C1 segment of cervical spinal cord (tissue), 14 donors: ENCODE results near the gene MYO16.
A peak's percentile ranks its signal among the peaks of the same experiment; 100 is the strongest.

Source experiments
- DNase-seq, 14 donors: peaks; one replicate each; lab custom pipeline; 2025; lab: John Stamatoyannopoulos, UW

The MYO16 gene

DNA sequence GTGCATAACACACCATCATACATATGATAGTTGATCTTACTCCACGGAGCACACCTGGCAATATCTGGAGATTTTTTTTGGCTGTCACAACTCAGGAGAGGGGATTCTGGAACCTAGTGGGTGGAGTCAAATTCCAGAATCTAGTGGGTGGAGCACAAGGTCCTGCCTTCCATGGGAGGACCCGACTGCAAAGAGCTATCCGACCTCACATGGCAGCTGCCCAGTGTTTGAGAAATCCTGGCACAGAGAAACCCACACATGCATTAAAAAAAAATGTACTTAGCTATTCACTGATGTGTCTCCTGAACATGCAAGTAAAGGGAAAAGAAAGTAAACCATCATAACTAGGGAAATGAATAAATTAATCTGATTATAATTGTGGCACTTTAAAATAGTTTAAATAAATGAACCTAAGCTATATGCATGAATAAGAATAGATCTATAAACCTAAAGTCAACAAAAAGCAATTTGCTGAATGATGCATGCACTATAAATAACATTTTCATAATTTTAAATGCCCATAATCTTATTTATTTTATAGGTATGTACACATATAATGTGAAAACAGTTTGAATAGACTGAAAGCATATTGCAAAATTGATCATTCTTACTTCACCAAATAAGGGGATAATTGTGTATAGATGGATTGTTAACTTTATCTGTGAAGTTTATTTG, 300.3 kb downstream of the MYO16 start:
- no peak for DNase-seq

DNA sequence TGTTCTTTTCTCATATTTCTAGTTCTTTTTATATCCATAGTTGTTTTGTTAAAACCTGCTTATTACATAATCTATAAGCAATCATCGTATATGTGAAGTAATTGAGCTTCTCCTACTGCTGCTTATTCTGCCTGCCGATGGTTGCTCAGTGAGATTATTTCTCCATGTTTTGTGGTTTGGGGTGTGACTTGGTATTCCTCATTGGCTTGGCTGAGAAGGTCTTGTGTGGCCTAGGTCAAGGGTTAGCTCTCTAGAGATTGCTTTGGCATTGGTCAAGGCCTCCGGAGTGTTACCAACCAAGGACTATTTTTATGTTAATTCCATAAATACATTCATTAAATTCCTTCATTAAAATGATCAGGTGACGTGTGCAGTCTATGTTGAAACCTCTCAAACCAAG, 302.8 kb downstream of the MYO16 start:
- DNase-seq, result no peak

DNA sequence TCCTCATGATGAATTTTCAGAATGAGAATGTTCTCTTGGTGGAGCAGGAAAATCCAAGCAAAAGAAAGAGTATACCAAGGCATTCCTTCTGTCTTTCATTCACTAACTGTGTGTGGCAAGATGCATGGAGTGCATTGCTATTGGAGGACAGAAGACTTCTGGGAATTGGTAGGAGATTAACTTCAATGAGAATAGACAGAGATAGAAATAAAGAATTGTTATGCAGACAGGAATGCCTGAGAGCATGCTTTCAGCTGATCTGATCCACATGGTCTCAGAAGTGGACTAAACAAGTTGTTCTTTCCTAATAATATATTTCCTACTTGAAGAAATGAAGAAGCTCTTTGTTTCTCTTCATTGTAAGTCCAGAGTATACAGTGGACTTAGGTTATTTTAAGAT, 303.6 kb downstream of the MYO16 start:
- DNase-seq, result no peak

DNA sequence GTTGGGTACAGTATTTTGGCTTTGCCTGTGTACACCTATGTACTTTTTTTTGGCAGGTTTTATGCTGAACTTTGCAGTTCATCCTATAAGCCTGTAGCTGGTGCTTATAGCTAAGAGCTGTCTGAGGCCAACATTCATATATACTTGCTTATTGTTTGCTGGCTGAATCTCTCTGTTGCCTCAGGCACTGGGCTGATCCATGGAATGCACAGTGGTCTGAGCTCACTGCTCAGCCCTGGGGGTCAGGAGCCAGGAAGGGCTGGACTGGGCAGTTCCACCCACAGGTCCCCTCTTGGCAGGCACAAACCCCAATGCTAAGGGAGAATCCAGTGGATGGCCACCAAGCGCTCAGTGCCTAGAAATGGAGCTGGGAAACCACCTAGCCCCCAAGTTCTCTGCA, 308.7 kb downstream of the MYO16 start:
- no peak for DNase-seq

DNA sequence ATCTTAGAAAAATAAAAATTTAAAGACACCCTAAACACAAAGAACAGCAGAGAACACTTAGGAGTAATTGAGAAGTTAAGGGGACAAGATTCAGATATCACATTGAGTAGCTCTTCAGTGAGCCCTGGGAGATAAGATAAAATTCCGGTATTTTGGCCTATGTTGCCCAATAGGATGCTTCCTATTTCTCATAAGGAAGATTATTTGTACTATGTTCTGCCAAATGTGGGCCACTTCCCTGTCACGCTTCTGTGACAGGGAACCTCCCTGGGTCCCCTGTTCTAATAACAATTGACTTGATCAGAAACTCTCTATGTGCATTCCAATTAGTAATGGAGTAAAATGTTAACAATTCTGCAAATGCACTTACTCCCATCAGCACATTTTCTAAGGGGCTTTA, 310.7 kb downstream of the MYO16 start:
- DNase-seq, result no peak

DNA sequence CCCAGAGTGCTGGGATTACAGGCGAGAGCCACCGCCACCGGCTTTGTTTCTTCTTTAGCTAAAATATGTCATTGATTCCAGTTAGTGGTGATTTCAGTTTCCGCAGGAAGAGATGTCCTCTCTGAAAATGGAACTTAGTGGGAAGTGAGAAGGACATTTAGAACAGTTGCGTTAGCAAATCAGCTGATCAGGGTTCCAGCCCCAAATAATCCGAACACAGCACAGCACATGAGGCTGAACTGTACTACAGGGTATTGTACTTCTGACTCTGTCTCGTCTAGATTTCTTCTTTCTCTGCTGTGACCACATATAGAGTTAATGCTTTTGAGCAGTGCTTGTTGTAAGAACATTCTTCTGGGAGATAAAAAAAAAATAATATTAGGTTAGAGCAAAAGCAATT, 314.4 kb downstream of the MYO16 start:
- no peak for DNase-seq

DNA sequence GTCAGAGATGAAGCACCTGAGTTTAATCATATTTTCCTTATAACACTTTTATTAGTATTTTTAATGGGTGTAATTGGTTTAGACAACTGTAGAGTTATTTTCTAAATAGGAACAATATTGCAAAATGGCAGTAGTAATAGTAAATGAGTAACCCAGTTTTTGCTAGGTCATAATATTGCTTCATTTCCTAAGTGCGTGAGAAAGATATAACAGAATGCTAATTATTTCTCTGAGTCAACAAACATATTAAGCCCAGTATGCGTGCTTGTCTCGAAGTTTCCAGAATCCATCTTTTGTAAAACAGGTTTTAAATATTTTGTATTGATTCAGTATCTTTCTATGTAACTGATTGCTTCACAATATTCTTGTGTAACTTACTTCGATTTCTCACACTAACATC, 315.3 kb downstream of the MYO16 start:
- DNase-seq, result no peak

DNA sequence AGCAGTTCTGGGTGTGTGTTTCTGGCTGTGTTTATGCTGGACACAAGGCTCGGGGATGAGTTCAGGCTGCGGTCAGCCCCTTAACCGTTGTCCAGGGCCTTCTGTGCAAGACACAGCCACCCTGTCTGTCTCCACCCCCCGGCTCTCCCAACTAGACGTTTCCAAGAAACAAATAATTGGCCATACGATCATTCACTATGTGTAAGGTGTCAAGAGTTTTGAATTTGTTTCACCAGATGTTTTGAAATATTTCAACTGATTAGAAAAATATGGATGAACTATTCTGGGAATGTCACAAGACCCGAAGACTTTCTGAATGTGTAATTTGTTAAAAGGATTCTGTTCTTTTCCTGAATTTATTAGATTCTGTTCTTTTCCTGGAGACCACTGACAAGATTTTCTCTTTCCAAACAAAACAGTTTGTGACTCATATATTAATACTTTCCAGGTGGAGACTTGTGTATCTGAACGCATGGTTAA, 318.2 kb downstream of the MYO16 start:
- no peak for DNase-seq

DNA sequence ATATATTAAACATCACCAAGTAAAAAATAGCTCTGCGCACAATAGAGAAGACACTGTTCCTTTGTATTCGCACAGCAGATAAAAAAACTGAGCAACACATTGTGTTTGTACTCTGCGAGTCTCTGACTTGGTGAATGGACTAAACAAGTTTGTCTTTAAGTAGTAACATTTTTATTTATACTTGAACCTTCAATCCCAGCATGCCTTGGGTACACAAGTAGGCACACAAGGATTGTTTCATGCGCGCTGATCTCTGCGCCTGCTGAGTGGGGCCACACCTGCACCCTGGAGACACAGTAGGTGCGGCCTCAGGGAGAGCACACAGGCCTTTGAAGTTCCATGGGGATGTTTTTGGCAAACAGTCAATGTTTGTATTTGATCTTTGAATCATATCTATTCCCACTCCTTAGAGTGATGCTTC, 318.9 kb downstream of the MYO16 start:
- DNase-seq, result no peak

DNA sequence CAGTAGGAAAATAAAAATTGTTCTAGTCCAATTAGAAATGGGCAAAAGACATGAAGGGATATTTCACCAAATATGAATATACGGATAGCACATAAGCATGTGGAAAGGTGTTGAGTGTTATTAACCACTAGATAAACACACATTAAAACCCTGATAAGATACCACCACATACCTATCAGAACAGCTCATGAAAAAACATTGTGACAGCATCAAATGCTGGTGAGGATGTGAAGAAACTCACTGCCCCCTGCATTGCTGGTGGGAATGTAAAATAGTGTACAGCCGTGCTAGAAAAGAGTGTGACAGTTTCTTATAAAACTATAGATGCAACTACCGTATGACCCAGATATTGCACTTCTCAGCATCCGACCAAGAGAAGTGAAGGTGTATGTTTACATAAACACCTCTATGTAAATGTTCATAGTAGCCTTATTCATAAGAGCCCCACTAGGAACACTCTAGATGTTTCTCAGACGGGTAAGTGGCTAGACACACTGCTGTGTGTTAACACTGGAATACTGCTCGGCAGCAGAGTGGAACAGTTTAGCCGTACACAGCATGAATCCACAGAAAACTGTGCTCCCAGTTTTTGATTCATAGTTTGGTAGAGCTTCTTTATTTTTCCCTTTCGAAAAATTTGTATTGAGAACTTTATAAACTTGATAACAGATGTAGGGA, 321.1 kb downstream of the MYO16 start:
- DNase-seq, result no peak

DNA sequence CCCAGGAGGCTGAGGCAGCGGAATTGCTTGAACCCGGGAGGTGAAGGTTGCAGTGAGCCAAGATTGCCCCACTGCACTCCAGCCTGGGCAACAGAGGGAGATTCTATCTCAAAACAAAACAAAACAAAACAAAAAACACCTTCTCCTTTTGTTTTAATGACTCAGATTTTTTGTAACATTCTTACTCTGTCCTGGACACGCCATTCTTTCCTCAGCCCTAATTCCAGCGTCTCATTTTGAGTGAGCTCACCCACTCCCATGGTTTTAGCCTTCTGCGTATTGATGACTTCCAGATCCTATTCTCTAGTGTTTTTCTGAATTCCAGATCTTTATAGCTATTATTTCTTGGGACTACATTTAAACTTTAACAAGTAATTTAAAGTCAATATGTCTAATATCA, 326.3 kb downstream of the MYO16 start:
- DNase-seq, result no peak

DNA sequence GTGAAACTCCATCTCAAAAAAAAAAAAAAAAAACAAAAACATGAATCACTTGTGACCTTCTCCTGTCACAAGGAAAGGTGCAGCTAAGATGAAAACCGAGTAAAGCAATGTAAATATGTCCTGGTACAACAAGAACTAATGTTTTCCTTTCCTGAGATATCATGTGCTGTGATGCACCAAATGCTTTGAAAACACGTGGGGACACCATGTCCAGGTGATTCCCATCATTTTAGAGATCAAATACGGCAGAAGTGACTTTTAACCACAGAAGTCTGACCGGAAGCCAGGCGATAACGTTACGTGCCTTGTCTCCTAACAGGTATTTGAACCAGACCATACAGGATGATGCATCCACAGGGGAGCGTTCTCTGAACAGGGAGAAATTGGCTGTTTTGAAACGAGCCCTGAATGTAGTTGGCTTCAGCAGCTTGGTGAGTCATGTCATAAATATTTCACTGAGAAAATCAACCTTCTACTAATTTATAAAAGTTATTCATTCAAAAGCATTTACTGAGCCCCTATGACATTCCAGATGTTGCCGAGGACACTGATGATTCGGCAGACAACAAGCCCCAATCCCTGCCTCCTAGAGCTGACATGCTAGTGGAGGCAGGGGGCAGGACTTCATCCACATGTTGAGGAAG, 328.1 kb downstream of the MYO16 start:
- no peak for DNase-seq

DNA sequence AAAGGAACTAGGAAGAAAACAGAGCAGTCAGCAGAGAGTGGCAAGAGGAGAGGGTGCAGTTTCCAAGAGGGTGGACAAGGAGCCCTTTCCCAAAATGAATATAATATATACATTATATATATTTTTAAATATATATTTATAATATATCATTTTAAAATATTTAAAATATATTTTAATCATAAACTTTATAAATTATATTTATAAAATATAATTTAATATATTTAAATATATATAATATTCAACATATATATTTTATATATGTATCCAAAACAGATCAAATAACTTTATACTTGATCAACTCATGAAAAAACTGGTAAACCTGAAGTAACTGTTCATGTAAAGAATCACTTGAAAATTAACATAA, 328.6 kb downstream of the MYO16 start:
- DNase-seq, result no peak

DNA sequence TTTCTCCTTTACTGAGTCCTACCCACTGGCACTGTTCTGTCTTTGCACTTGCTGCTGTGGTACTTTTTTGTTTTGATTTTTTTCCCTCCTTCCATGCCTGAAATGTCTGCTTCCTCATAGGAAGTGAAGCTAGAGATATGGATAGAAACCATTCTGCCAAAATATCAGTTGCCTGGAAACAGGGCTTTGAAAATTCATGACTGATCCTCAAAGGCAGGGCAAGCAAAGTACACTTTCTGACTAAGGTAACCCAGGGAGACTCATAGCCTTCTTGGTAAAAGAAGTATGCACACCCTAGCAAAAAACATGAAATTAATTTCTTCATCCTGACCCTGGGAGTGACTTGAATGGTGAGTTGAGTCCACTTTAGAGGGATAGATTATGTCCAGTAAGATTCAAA, 329.8 kb downstream of the MYO16 start:
- DNase-seq, result no peak

DNA sequence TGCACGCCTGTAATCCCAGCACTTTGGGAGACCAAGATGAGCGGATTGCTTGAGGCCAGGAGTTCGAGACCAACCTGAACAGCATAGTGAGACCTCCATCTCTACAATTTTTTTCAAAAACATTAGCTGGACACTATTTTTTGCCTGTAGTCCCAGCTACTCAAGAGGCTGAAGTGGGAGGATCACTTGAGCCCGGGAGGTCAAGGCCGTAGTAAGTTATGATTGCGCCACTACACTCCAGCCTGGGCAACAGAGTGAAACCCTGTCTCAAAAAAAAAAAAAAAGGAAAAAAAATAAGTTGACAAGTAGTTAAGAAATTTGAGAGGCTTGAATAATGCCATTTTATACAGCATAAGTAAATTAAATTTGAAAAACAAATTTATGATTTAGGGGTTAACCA, 330.6 kb downstream of the MYO16 start:
- DNase-seq, result no peak

DNA sequence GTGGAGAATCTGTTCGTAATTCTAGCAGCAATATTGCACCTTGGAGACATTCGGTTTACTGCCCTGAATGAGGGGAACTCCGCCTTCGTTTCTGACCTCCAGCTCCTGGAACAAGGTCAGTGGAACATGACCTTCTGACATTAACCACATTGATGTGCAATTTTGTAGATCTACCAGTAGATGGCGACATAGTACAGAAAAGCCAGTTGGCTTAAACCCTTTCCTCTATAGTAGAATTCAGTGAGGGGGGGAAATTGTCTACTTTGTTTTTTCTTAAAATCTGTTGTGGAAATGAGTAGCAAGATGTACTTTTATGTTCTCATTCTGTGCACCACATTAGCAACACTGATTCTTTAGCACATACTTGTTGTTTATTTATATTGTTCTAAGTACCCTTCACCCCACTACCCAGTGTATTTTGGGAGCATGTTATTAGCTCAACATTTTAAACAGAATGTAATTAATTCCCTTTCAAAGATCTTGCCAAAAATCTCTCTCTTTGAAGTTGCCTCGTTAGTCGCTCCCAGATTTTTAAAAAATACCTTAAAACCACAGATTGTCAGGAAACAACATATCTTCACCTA, 332.2 kb downstream of the MYO16 start:
- DNase-seq, result peak in 1 of 14 donors; percentile 7

DNA sequence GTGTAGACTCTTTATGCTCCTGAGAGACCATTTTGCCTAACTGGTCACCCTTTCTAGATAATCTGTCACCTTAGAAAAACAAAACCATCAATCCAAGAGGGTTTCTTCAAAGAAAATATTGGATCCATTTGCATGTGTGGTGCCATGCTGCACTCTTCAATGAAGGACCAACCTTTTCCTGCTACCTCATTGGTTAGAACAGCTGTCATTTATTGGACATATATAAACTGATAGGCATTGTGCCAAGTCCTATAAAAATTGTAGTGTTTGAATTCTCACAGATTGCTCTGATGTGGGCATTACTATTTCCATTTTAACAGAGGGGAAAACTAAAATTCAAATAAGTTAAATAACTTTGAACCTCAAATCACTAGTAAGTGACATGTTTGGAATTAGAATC, 333.2 kb downstream of the MYO16 start:
- DNase-seq, result no peak

DNA sequence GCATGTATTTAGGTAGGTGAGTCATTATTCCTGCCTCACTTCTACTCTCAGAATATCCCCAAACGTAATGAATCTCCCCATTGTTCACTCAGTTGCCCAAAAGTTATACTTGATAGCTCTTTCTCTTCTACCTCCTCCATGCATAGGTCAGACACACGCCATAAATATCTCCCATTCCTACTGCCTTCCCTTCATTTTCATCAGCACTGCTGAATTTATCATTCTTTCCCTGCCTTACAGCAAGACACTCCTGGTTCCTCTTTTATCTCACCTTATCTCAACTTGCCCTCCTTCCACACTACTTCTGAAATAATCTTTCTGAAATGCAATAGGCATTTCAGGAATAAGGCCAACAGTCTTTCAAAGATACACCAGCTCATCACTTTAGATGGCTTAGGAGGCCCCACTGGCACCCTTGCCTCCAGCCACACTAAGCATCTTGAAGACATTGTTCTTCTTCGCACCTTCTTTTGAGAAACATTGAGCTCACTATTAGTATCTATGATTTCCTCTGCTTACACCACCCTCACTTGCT, 333.9 kb downstream of the MYO16 start:
- no peak for DNase-seq

DNA sequence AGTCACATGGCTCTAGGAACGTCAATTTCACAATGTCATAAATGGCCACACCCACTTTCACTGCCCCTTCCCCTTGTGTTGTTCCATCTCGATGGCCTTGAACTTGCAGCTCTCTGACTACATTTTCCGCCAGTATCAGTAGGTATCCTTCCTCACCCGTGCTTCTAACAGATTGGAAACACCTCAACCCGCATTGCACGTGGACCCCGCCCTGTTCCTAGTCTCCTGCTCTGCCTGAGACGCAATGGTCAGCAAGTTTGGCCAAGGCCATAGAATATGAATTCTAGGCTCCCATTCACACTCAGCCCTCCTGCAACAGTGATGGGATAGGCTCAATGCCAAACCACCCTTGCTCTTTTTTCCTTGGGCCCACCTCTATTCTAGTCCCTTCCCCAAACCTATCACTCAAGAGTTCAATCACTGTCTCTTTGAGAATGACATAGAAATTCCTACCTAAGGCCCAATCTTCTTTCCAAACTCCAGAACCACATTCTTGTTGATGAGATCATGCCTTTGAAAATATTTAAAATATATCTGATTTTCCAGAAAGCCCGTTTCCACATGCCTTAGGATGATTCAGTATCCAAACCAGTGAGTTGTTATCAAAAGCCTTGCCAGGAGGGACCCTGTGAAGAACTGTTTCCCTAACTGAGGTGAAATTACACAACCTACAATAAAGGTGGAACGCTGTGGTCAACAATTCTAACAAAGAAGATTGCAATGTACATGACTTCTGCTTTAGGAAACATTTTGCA, 334.6 kb downstream of the MYO16 start:
- DNase-seq, result no peak

DNA sequence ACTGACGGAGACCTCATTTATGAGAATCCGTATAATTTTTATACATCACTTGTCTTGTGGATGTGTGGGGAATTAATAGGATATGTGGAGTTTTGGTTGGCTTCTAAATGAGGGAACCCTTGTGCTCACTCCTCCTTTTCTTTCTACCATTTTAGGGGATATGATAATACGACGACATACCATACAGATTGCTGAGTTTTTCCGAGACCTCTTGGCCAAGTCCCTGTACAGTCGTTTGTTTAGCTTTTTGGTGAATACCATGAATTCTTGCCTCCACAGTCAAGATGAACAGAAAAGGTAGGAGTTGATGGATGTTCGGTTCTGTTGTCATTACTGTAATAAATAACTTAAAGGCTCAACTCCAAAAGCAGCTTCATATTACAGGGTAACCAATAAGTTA, 335.2 kb downstream of the MYO16 start:
- no peak for DNase-seq

DNA sequence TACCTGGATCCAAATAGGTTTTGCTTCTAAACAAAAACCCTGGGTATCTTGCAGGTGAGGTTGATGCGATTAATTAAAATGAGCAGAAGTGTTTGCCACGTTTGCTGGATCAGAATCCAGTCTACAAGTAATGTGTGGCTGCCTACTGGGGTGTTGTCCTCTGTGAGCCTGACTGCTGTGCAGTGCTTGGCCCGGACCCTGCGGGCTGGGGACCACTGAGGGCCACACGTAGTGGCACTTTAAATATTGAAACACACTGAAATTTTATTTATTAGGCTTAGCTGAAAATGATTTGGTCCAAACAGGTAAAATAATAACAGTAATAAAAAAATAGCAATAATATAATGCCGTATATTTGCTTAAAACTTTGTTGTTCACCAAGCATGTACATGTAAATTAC, 338.0 kb downstream of the MYO16 start:
- no peak for DNase-seq

DNA sequence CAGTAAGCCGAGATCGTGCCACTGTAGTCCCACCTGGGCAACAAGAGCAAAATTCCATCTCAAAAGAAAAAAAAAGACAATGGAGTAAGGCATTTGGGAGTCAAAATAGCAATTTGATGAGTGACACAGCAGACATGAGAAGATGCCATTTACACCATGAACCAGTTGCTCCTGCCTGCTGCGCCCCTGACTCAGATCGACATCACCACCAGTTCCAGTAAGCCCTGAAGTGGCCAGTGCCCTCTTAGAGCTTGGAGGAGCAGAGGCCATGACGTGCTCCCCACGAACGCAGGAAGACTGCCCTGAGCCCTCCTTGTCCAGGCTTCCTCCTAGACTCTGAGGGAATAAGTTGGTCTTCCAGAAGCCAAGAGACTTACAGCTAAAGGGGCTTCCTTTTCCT, 339.2 kb downstream of the MYO16 start:
- no peak for DNase-seq
